ENCODE measurements around the gene RBM22.

GRCh38 chr5:150641006-150641570 is 59.8 kb downstream of the RBM22 start:
- TF ChIP-seq POLR2A (IDR thresholded peaks at IDR 0.05) = no peak
- no peak for TF ChIP-seq CTCF (IDR thresholded peaks at IDR 0.05)

Data from vagina (tissue), 2 donors.